CD14-positive monocyte (primary cell): Measurements from ENCODE around the gene HSCB. TPM values are rescaled to one million over a fixed set of nuclear protein-coding genes. Genes with fewer than 3 reads are reported as not detected.

Experiments
- DNase-seq, 3 donors: peaks; one replicate each; pipeline ENCODE4 v3.0.0-alpha.2; 2011 to 2022
- H2AFZ ChIP-seq: 2 replicates; pipeline ENCODE4 v1.6.0; 2012; ENCODE audit warnings: mild to moderate bottlenecking, low read depth, low read length, inconsistent platforms; ENCODE audit not compliant: insufficient read depth, poor library complexity, severe bottlenecking
- H3K27ac ChIP-seq, 2 donors: 1 replicate in 1 of 2; 2 replicates in 1 of 2; pipeline ENCODE4 v1.5.1; 2012 to 2013; ENCODE audit warnings: low read length in 2 of 2, control low read depth in 1 of 2, inconsistent platforms in 1 of 2, low read depth in 1 of 2, mild to moderate bottlenecking in 1 of 2
- H3K27me3 ChIP-seq, 2 donors: one replicate each; pipeline versions ENCODE4 v1.6.0 to v1.6.1; 2011 to 2013; ENCODE audit warnings: low read length in 2 of 2; ENCODE audit not compliant: control insufficient read depth in 2 of 2, insufficient read depth in 2 of 2
- H3K36me3 ChIP-seq, 2 donors: replicated peaks in 1 of 2; 1 replicate in 1 of 2; 2 replicates in 1 of 2; pipeline versions ENCODE4 v1.5.1 to v1.6.1; 2012 to 2013; ENCODE audit warnings: low read length in 2 of 2, control low read depth in 1 of 2, inconsistent platforms in 1 of 2, mild to moderate bottlenecking in 1 of 2; ENCODE audit not compliant: insufficient read depth in 2 of 2, control insufficient read depth in 1 of 2
- H3K4me1 ChIP-seq, 2 donors: 1 replicate in 1 of 2; 2 replicates in 1 of 2; pipeline versions ENCODE4 v1.5.1 to v1.6.1; 2012 to 2013; ENCODE audit warnings: low read length in 2 of 2, control low read depth in 1 of 2, inconsistent platforms in 1 of 2, mild to moderate bottlenecking in 1 of 2, moderate library complexity in 1 of 2; ENCODE audit not compliant: insufficient read depth in 2 of 2, control insufficient read depth in 1 of 2
- H3K4me2 ChIP-seq: replicated peaks from 2 replicates; pipeline ENCODE3; 2012; ENCODE audit warnings: low read length, moderate library complexity, mild to moderate bottlenecking; ENCODE audit not compliant: poor library complexity, severe bottlenecking; ENCODE audit errors: extremely low read depth
- H3K4me3 ChIP-seq, 3 experiments: fragments of 200-600 bp in 1 of 3; sonication (generic) in 1 of 3; replicated peaks in 1 of 3; 1 replicate in 2 of 3; 2 replicates in 1 of 3; pipeline ENCODE4 v1.5.1; 2011 to 2013; ENCODE audit warnings: low read length in 3 of 3, mild to moderate bottlenecking in 3 of 3, control low read depth in 2 of 3, low read depth in 2 of 3, inconsistent platforms in 1 of 3, moderate library complexity in 1 of 3
- H3K79me2 ChIP-seq: 2 replicates; pipeline ENCODE4 v1.6.0; 2012; ENCODE audit warnings: mild to moderate bottlenecking, control low read depth, inconsistent platforms, low read length, moderate library complexity; ENCODE audit not compliant: insufficient read depth
- H3K9ac ChIP-seq: 2 replicates; pipeline ENCODE4 v1.6.0; 2017; ENCODE audit warnings: low read length, mild to moderate bottlenecking; ENCODE audit not compliant: insufficient read depth, poor library complexity, severe bottlenecking
- H3K9me3 ChIP-seq, 2 donors: replicated peaks in 1 of 2; 1 replicate in 1 of 2; 2 replicates in 1 of 2; pipeline versions ENCODE4 v1.5.1 to v1.6.1; 2012 to 2013; ENCODE audit warnings: low read length in 2 of 2, control low read depth in 1 of 2; ENCODE audit not compliant: control insufficient read depth in 1 of 2, insufficient read depth in 1 of 2
- H4K20me1 ChIP-seq: 2 replicates; pipeline ENCODE4 v1.6.0; 2012; ENCODE audit warnings: mild to moderate bottlenecking, low read length, control low read depth, moderate library complexity; ENCODE audit not compliant: insufficient read depth
- H3K27ac Mint-ChIP-seq, 7 donors: one replicate each; pipeline ENCODE4 v1.8.0; 2020; ENCODE audit warnings: mild to moderate bottlenecking in 7 of 7, mixed read lengths in 7 of 7, moderate library complexity in 6 of 7, inconsistent platforms in 2 of 7
- H3K27me3 Mint-ChIP-seq, 3 donors: one replicate each; pipeline ENCODE4 v1.8.0; 2021 to 2022; ENCODE audit warnings: low read depth in 3 of 3, mild to moderate bottlenecking in 3 of 3, mixed read lengths in 3 of 3, moderate library complexity in 3 of 3, inconsistent platforms in 1 of 3
- H3K36me3 Mint-ChIP-seq, 2 donors: one replicate each; pipeline ENCODE4 v1.8.0; 2020; ENCODE audit warnings: mixed read lengths in 2 of 2, inconsistent platforms in 1 of 2, mild to moderate bottlenecking in 1 of 2
- H3K4me1 Mint-ChIP-seq: one replicate; pipeline ENCODE4 v1.8.0; 2020; ENCODE audit warnings: mild to moderate bottlenecking, mixed read lengths
- H3K4me3 Mint-ChIP-seq, 2 donors: one replicate each; pipeline ENCODE4 v1.8.0; 2020; ENCODE audit warnings: mild to moderate bottlenecking in 2 of 2, mixed read lengths in 2 of 2, moderate library complexity in 1 of 2
- H3K9me3 Mint-ChIP-seq, 7 donors: one replicate each; pipeline ENCODE4 v1.8.0; 2020 to 2022; ENCODE audit warnings: mixed read lengths in 7 of 7, mild to moderate bottlenecking in 6 of 7, moderate library complexity in 6 of 7, inconsistent platforms in 2 of 7
- WGBS: methylation state at CpG from one replicate; pipeline ENCODE4 v1.1.5; 2013; ENCODE audit warnings: missing lambda C conversion rate; ENCODE audit not compliant: insufficient coverage; 5-methylcytosine and 5-hydroxymethylcytosine counted together
- intact Hi-C, 2 donors: fragments of 100-400 bp; cut with micrococcal nuclease; formaldehyde crosslinking; loops; one replicate each; pipeline versions ENCODE4 v1.15.0 to v1.15.1; 2023
- polyA plus RNA-seq, 3 donors: library from polyadenylated mRNA; depleted of rRNA in 1 of 3; unstranded in 2 of 3; stranded (reverse) in 1 of 3; fragments of 300-500 nt in 2 of 3; fragments of >200 nt in 1 of 3; fragmentation: Illumina TruSeq in 2 of 3; gene quantifications; 1 replicate in 2 of 3; 2 replicates in 1 of 3; pipeline ENCODE4 v1.2.3, GENCODE V29; 2012 to 2021
- TF ChIP-seq, protein P1 (sequence below): fragments of 200-600 bp; IDR thresholded peaks from one replicate; pipeline ENCODE4 v1.8.0; 2022; ENCODE audit warnings: antibody characterized with exemption, mild to moderate bottlenecking

The HSCB gene
- polyA plus RNA-seq, 3 donors = 10.1 to 13.2 (median 10.3) TPM

DNA sequence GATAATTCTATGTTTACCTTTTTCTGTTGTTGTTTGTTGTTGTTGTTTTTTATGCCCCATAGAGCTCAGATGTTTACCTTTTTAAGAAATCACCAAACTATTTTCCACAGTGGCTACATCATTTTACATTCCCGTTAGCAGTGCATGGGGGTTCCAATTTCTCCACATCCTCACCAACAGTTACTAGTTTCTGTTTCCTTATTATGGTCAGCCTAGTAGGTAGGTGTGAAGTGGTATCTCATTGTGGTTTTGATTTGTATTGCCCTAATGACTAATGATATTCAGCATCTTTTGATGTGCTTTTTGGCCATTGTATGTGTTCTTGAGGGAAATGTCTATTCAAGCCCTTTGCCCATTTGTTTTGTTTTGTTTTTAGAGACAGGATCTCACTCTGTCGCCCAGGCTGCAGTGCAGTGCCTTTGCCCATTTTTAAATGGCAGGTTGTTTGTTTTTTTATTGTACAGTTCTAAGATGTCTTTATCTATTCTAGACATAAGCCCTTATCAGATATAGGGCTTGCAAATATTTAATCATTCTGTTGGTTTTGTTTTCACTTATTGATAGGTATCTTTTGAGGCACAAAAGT, 27.7 kb upstream of the HSCB start:
- no peak overlapping the region for H3K4me2 ChIP-seq
- H3K36me3 Mint-ChIP-seq = peaks cover 31 to 41% of the 10 kb centered on the region in 2 donors
- H3K27me3 ChIP-seq = no peaks in the 10 kb centered on the region
- no CpG with 5 or more reads among the region's 2 CpGs for WGBS
- peaks cover 0 to 1% (median 0%) of the 10 kb centered on the region in 3 donors for H3K27me3 Mint-ChIP-seq
- DNase-seq = no peak
- no peaks in the 10 kb centered on the region for H3K79me2 ChIP-seq
- H3K27ac ChIP-seq = no peak overlapping the region
- peaks cover 6% of the 10 kb centered on the region for H3K4me1 Mint-ChIP-seq
- H3K4me1 ChIP-seq = peaks cover 0 to 3% of the 10 kb centered on the region in 2 donors
- H3K36me3 ChIP-seq = peaks cover 20 to 38% of the 10 kb centered on the region in 2 donors
- no peaks in the 10 kb centered on the region for H4K20me1 ChIP-seq
- no peak overlapping the region for H3K27ac Mint-ChIP-seq
- H3K9me3 Mint-ChIP-seq = peaks cover 0 to 3% (median 0%) of the 10 kb centered on the region in 7 donors
- H3K9me3 ChIP-seq = no peaks in the 10 kb centered on the region
- H3K4me3 Mint-ChIP-seq = no peak overlapping the region
- H2AFZ ChIP-seq = no peak overlapping the region
- TF ChIP-seq, protein P1, sequence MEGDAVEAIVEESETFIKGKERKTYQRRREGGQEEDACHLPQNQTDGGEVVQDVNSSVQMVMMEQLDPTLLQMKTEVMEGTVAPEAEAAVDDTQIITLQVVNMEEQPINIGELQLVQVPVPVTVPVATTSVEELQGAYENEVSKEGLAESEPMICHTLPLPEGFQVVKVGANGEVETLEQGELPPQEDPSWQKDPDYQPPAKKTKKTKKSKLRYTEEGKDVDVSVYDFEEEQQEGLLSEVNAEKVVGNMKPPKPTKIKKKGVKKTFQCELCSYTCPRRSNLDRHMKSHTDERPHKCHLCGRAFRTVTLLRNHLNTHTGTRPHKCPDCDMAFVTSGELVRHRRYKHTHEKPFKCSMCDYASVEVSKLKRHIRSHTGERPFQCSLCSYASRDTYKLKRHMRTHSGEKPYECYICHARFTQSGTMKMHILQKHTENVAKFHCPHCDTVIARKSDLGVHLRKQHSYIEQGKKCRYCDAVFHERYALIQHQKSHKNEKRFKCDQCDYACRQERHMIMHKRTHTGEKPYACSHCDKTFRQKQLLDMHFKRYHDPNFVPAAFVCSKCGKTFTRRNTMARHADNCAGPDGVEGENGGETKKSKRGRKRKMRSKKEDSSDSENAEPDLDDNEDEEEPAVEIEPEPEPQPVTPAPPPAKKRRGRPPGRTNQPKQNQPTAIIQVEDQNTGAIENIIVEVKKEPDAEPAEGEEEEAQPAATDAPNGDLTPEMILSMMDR = no peak
- H3K4me3 ChIP-seq = no peak overlapping the region
- intact Hi-C loops = loop anchor here in 1 of 2 donors (10.0 kb wide), 1 partner anchor 59 kb away; no protein-coding TSS in a partner anchor
- no peak overlapping the region for H3K9ac ChIP-seq

DNA sequence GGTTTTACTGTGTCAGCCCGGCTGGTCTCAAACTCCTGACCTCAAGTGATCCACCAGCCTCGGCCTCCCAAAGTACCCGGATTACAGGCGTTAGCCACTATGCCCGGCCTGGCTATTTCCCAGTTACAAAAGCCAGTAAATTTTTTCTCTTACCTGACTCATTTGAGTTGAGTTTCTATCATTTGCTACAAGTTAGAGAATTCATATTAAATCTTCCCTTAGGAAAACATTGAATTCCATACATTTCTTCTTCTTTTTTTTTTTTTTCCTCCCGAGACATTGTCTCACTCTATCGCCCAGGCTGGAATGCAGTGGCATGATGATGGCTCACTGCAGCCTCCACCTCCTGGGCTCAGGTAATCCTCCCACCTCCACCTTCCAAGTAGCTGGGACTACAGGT, 26.2 kb upstream of the HSCB start:
- no peak overlapping the region for H3K9ac ChIP-seq
- intact Hi-C loops = loop anchor here in 1 of 2 donors (10.0 kb wide), 1 partner anchor 61 kb away; no protein-coding TSS in a partner anchor
- no peaks in the 10 kb centered on the region for H3K27me3 ChIP-seq
- Mint-ChIP-seq H3K36me3 (peaks cover 35 to 42% of the 10 kb centered on the region in 2 donors), H3K4me1 (peaks cover 6% of the 10 kb centered on the region), H3K27me3 (peaks cover 0 to 1% (median 0%) of the 10 kb centered on the region in 3 donors), H3K9me3 (peaks cover 0 to 3% (median 0%) of the 10 kb centered on the region in 7 donors), H3K27ac (peak overlapping the region in 1 of 7 donors; percentile 46), H3K4me3 (no peak overlapping the region)
- H3K4me3 ChIP-seq = no peak overlapping the region
- H3K4me2 ChIP-seq = no peak overlapping the region
- H2AFZ ChIP-seq = no peak overlapping the region
- no peak overlapping the region for H3K27ac ChIP-seq
- TF ChIP-seq, protein P1 = no peak
- peaks cover 0 to 3% of the 10 kb centered on the region in 2 donors for H3K4me1 ChIP-seq
- H4K20me1 ChIP-seq = no peaks in the 10 kb centered on the region
- no peaks in the 10 kb centered on the region for H3K79me2 ChIP-seq
- WGBS = 96% methylated on average over 4 of the region's 7 CpGs
- no peak for DNase-seq
- H3K36me3 ChIP-seq = peaks cover 17 to 30% of the 10 kb centered on the region in 2 donors
- no peaks in the 10 kb centered on the region for H3K9me3 ChIP-seq
